GM23338 (cell line): Measurements from ENCODE around the gene ANKRD11. TPM values are rescaled to one million over a fixed set of nuclear protein-coding genes. Genes with fewer than 3 reads are reported as not detected.

ENCODE experiments used
- ATAC-seq: fragments of 200-7000 bp; cut with Tn5 transposase; 3 replicates; pipeline ENCODE4 v1.9.1; 2020
- DNase-seq: peaks from one replicate; pipeline ENCODE4 v3.0.0-alpha.2; 2015; ENCODE audit warnings: low spot score
- H2AFZ ChIP-seq: fragments of 200-600 bp; sonication (generic); 2 replicates; pipeline ENCODE4 v1.8.0; 2016; ENCODE audit warnings: antibody characterized with exemption, mild to moderate bottlenecking, moderate library complexity
- H3F3A ChIP-seq: fragments of 200-600 bp; sonication (generic); replicated peaks from 2 replicates; pipeline ENCODE4 v1.8.0; 2017; ENCODE audit warnings: antibody characterized with exemption, mixed run types, low read depth
- H3K27ac ChIP-seq: fragments of 200-600 bp; sonication (generic); 2 replicates; pipeline ENCODE4 v1.6.1; 2016; ENCODE audit warnings: low read depth
- H3K27me3 ChIP-seq: fragments of 200-600 bp; sonication (generic); 2 replicates; pipeline ENCODE4 v1.8.0; 2016; ENCODE audit warnings: mild to moderate bottlenecking, mixed run types, moderate library complexity; ENCODE audit not compliant: insufficient read depth
- H3K36me3 ChIP-seq: fragments of 200-600 bp; sonication (generic); 2 replicates; pipeline ENCODE4 v1.8.0; 2016; ENCODE audit warnings: mild to moderate bottlenecking; ENCODE audit not compliant: insufficient read depth
- H3K4me1 ChIP-seq: fragments of 200-600 bp; sonication (generic); 2 replicates; pipeline ENCODE4 v1.8.0; 2016; ENCODE audit warnings: mild to moderate bottlenecking, moderate library complexity; ENCODE audit not compliant: insufficient read depth
- H3K4me2 ChIP-seq: fragments of 200-600 bp; sonication (generic); 2 replicates; pipeline ENCODE4 v1.7.1; 2017; ENCODE audit warnings: mixed run types
- H3K4me3 ChIP-seq: fragments of 200-600 bp; sonication (generic); 2 replicates; pipeline ENCODE4 v1.6.1; 2016; ENCODE audit warnings: mixed run types
- H3K79me2 ChIP-seq: fragments of 200-600 bp; sonication (generic); replicated peaks from 2 replicates; pipeline ENCODE4 v1.8.0; 2017; ENCODE audit warnings: mild to moderate bottlenecking; ENCODE audit not compliant: insufficient read depth
- H3K9me2 ChIP-seq: fragments of 200-600 bp; sonication (generic); 2 replicates; pipeline ENCODE4 v1.8.0; 2017; ENCODE audit not compliant: insufficient read depth
- H4K20me1 ChIP-seq: fragments of 200-600 bp; sonication (generic); replicated peaks from 2 replicates; pipeline ENCODE4 v1.8.0; 2017; ENCODE audit warnings: mild to moderate bottlenecking; ENCODE audit not compliant: insufficient read depth
- H3K27ac Mint-ChIP-seq: 2 replicates; pipeline ENCODE4 v1.8.0; 2020; ENCODE audit warnings: inconsistent platforms, mild to moderate bottlenecking, moderate library complexity, mixed read lengths
- H3K27me3 Mint-ChIP-seq: 3 replicates; pipeline ENCODE4 v1.8.0; 2022; ENCODE audit warnings: low read depth, mild to moderate bottlenecking, moderate library complexity, mixed read lengths, inconsistent platforms; ENCODE audit not compliant: insufficient read depth, poor library complexity
- H3K36me3 Mint-ChIP-seq: 3 replicates; pipeline ENCODE4 v1.8.0; 2021; ENCODE audit warnings: low read depth, mild to moderate bottlenecking, inconsistent platforms, moderate library complexity, mixed read lengths
- H3K4me1 Mint-ChIP-seq: 3 replicates; pipeline ENCODE4 v1.8.0; 2020; ENCODE audit warnings: mild to moderate bottlenecking, inconsistent platforms, mixed read lengths
- H3K4me3 Mint-ChIP-seq: 3 replicates; pipeline ENCODE4 v1.8.0; 2021; ENCODE audit warnings: moderate library complexity, mild to moderate bottlenecking, inconsistent platforms, mixed read lengths
- H3K9me3 Mint-ChIP-seq: 3 replicates; pipeline ENCODE4 v1.8.0; 2020; ENCODE audit warnings: moderate library complexity, mild to moderate bottlenecking, inconsistent platforms, mixed read lengths
- CREB1 ChIP-seq: fragments of 250-450 bp; sonication (Bioruptor Pico); IDR thresholded peaks from 2 replicates; pipeline ENCODE4 v1.5.0; 2020; ENCODE audit warnings: low read depth, mild to moderate bottlenecking, moderate library complexity
- CTCF ChIP-seq, 2 experiments: fragments of 200-600 bp in 1 of 2; sonication (generic) in 1 of 2; conservative IDR thresholded peaks; 2 replicates each; pipeline versions ENCODE4 v1.5.1 to v1.6.1; 2016 to 2017; ENCODE audit warnings: antibody characterized with exemption in 2 of 2, low read depth in 2 of 2, mild to moderate bottlenecking in 2 of 2, moderate library complexity in 1 of 2
- ETS1 ChIP-seq: IDR thresholded peaks from 2 replicates; pipeline ENCODE4 v1.6.1; 2016; ENCODE audit warnings: antibody characterized with exemption
- EZH2 ChIP-seq: fragments of 200-600 bp; sonication (generic); IDR thresholded peaks from one replicate; pipeline ENCODE4 v1.8.0; 2017; ENCODE audit warnings: antibody characterized with exemption, mild to moderate bottlenecking, low read depth; ENCODE audit not compliant: unreplicated experiment
- EZH2phosphoT487 ChIP-seq: fragments of 200-600 bp; sonication (generic); IDR thresholded peaks from one replicate; pipeline ENCODE4 v1.8.1; 2018; ENCODE audit warnings: antibody characterized with exemption; ENCODE audit not compliant: unreplicated experiment
- JUNB ChIP-seq: IDR thresholded peaks from one replicate; pipeline ENCODE4 v1.6.1; 2016; ENCODE audit warnings: antibody characterized with exemption; ENCODE audit not compliant: unreplicated experiment
- NANOG ChIP-seq: IDR thresholded peaks from 2 replicates; pipeline ENCODE4 v1.6.1; 2016; ENCODE audit warnings: antibody characterized with exemption, borderline replicate concordance
- POLR2AphosphoS5 ChIP-seq: IDR thresholded peaks from 2 replicates; pipeline ENCODE4 v1.6.1; 2016; ENCODE audit warnings: antibody characterized with exemption, low read depth
- REST ChIP-seq: IDR thresholded peaks from one replicate; pipeline ENCODE4 v1.6.1; 2018; ENCODE audit warnings: antibody characterized with exemption; ENCODE audit not compliant: unreplicated experiment
- STAT1 ChIP-seq: IDR thresholded peaks from one replicate; pipeline ENCODE4 v1.6.1; 2016; ENCODE audit warnings: antibody characterized with exemption; ENCODE audit not compliant: unreplicated experiment
- ZNF114 ChIP-seq: fragments of 250-450 bp; sonication (Bioruptor Pico); IDR thresholded peaks from 2 replicates; pipeline ENCODE4 v1.5.0; 2020; ENCODE audit warnings: mild to moderate bottlenecking, moderate library complexity
- ZNF331 ChIP-seq: fragments of 250-450 bp; sonication (Bioruptor Pico); IDR thresholded peaks from 2 replicates; pipeline ENCODE4 v1.5.0; 2020; ENCODE audit warnings: low read depth, mild to moderate bottlenecking, moderate library complexity
- ZNF462 ChIP-seq: fragments of 250-450 bp; sonication (Bioruptor Pico); IDR thresholded peaks from 2 replicates; pipeline ENCODE4 v1.5.0; 2020; ENCODE audit warnings: mild to moderate bottlenecking, moderate library complexity
- polyA plus RNA-seq: library from polyadenylated mRNA; unstranded; fragments of >200 nt; fragmentation: Nextera tagmentation; extraction: Ambion mirVana; gene quantifications from 2 replicates; pipeline ENCODE4 v1.2.1, GENCODE V29; 2016
- total RNA-seq: library from RNA; depleted of rRNA; stranded (reverse); fragments of >200 nt; shearing (Covaris generic); gene quantifications from 2 replicates; pipeline ENCODE4 v1.2.3, GENCODE V29; 2014

Gene ANKRD11
- total and polyA plus RNA-seq, 2 experiments from 2014 or later, result 130 to 159 TPM

- H3K27me3 ChIP-seq, result no peaks in the 10 kb centered on the region
- Mint-ChIP-seq H3K9me3 (peaks cover 2% of the 10 kb centered on the region; the same call in 1 of the 3 replicates), H3K27ac (no peak overlapping the region), H3K4me3 (no peak overlapping the region), H3K4me1 (peaks cover 50% of the 10 kb centered on the region), H3K36me3 (peaks cover 11% of the 10 kb centered on the region), H3K27me3 (peaks cover 7% of the 10 kb centered on the region)
- no peaks in the 10 kb centered on the region for H3K36me3 ChIP-seq
- H3K4me2 ChIP-seq, result no peak overlapping the region
- peaks cover 79% of the 10 kb centered on the region for H3K79me2 ChIP-seq
- no peaks in the 10 kb centered on the region for H3K9me2 ChIP-seq
- DNase-seq (no peak), ATAC-seq (no peak)
- no peak overlapping the region for H2AFZ ChIP-seq
- H3K4me3 ChIP-seq, result no peak overlapping the region
- H3K27ac ChIP-seq, result peak overlapping the region; percentile 52; the same call in 1 of the 2 replicates
- peaks cover 73% of the 10 kb centered on the region for H4K20me1 ChIP-seq
- peaks cover 2% of the 10 kb centered on the region; the same call in 1 of the 2 replicates for H3F3A ChIP-seq
- H3K4me1 ChIP-seq, result peaks cover 46% of the 10 kb centered on the region
- TF ChIP-seq ETS1 (no peak), NANOG (no peak), ZNF114 (no peak), REST (no peak), STAT1 (no peak), ZNF462 (CRISPR knock-in tag) (no peak), CTCF (conservative IDR thresholded peaks at IDR 0.05; ENCODE audit: low read depth in 2 of 2) (no peak), JUNB (no peak), CREB1 (no peak), POLR2AphosphoS5 (no peak), EZH2phosphoT487 (no peak), ZNF331 (CRISPR knock-in tag) (no peak), EZH2 (no peak)
Observed at GRCh38 chr16:89425523-89425922, 64.8 kb downstream of the ANKRD11 start.
